Heart left ventricle (tissue), 13 donors: ENCODE data around the gene CELF4.

Experiments
- POLR2A ChIP-seq, 2 donors: fragments of 450-650 bp; IDR thresholded peaks; one replicate each; pipeline ENCODE4 v1.6.1; 2017; ENCODE audit warnings: antibody characterized with exemption in 2 of 2, mild to moderate bottlenecking in 2 of 2, moderate library complexity in 2 of 2
- TF ChIP-seq, protein P1 (sequence below), 12 donors: fragments of 200-600 bp; sonication (generic) in 4 of 12; IDR thresholded peaks; one replicate each; pipeline versions ENCODE4 v1.5.0 to v1.8.0; 2018 to 2022; ENCODE audit warnings: antibody characterized with exemption in 12 of 12, mild to moderate bottlenecking in 5 of 12
- donor health status: ischemic (EF 13 %, LVEDD 7.1; RV severe dilation, severe dysfunction).
- donor health status: DM: no; HTN: yes; CAD: no.
- donor health status: DM: no; HTN: no; CAD: no.
- donor health status: ischemic (EF 25% LVEDD 6.9; RV normal size, moderate dysfunction).
- donor health status: ischemic (EF 25% LVEDD 5.7; RV mildly dilated, moderate dysfunction).
- donor health status: ischemic (EF 35%, LVEDD 5.7; RV mildly dilated, moderate dysfunction).
- donor health status: nonischemic (EF 11% LVEDD 7.7; RV severe dilation, severe dysfunction).
- donor health status: DM: yes; HTN: yes; CAD: no.
- donor health status: PGD.
- donor health status: ischemic (EF 29% LVEDD 5.4; RV normal size, mild dysfunction).
- donor health status: nonischemic (EF 23%, LVEDD 6.1; RV moderate dilation, normal function).

DNA sequence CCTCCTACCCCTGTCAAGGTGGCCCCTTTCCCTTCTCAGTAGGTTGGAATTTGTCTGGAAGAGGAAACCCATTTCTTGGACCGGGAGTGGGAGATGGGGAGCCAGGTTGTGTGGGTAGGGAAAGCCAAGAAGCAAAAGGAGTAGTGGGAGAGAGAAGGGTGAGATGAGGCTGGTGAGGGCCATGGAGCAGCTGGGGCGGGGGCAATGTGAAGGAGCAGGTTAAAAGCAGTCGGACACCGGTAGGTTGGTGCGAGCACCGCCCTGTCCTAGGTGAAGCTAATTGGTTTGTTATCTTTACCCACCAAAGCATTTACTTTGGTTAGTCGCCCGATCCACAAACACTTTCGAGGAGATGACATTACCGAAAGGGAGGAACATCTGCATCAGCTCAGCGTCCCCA, 306.8 kb downstream of the CELF4 start:
- TF ChIP-seq, protein P1, sequence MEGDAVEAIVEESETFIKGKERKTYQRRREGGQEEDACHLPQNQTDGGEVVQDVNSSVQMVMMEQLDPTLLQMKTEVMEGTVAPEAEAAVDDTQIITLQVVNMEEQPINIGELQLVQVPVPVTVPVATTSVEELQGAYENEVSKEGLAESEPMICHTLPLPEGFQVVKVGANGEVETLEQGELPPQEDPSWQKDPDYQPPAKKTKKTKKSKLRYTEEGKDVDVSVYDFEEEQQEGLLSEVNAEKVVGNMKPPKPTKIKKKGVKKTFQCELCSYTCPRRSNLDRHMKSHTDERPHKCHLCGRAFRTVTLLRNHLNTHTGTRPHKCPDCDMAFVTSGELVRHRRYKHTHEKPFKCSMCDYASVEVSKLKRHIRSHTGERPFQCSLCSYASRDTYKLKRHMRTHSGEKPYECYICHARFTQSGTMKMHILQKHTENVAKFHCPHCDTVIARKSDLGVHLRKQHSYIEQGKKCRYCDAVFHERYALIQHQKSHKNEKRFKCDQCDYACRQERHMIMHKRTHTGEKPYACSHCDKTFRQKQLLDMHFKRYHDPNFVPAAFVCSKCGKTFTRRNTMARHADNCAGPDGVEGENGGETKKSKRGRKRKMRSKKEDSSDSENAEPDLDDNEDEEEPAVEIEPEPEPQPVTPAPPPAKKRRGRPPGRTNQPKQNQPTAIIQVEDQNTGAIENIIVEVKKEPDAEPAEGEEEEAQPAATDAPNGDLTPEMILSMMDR (IDR thresholded peaks at IDR 0.05), result no peak
- TF ChIP-seq POLR2A (IDR thresholded peaks at IDR 0.05), result no peak
